Activated T-helper 1 cell treated with anti-CD3 and anti-CD28 coated beads, Interleukin-12 subunit alpha, Interleukin-12 subunit beta, Interleukin-2, Interleukin-4 antibody, amounts not matched to agents 30 ng/mL and 10 ng/mL and 1 ng/mL, durations not matched to agents 14 hours and 24 hours and 36 hours (primary cell): ENCODE results near the gene ZNF419. TPM values are rescaled to one million over a fixed set of nuclear protein-coding genes. Genes with fewer than 3 reads are reported as not detected.
A peak's percentile ranks its signal among the peaks of the same experiment; 100 is the strongest.
"Not testable (repeated sequence)": the region's sequence is repeated elsewhere in the genome, so short reads cannot be mapped to it uniquely, and the experiment has no call there.

ENCODE experiments used
- DNase-seq: peaks from one replicate; pipeline ENCODE4 v3.0.0; 2021; ENCODE audit warnings: low spot score
- H3K27ac Mint-ChIP-seq: one replicate; pipeline ENCODE4 v1.8.0; 2021; ENCODE audit warnings: mild to moderate bottlenecking, mixed read lengths
- H3K27me3 Mint-ChIP-seq: one replicate; pipeline ENCODE4 v1.8.0; 2022; ENCODE audit warnings: mild to moderate bottlenecking, moderate library complexity, mixed read lengths; ENCODE audit not compliant: insufficient read depth
- H3K36me3 Mint-ChIP-seq: one replicate; pipeline ENCODE4 v1.8.0; 2021; ENCODE audit warnings: low read depth, mixed read lengths
- H3K4me1 Mint-ChIP-seq: one replicate; pipeline ENCODE4 v1.8.0; 2021; ENCODE audit warnings: low read depth, mixed read lengths
- H3K4me3 Mint-ChIP-seq: one replicate; pipeline ENCODE4 v1.8.0; 2021; ENCODE audit warnings: mild to moderate bottlenecking, moderate library complexity, mixed read lengths
- H3K9me3 Mint-ChIP-seq: one replicate; pipeline ENCODE4 v1.8.0; 2021; ENCODE audit warnings: mixed read lengths
- intact Hi-C: fragments of 100-400 bp; cut with micrococcal nuclease; formaldehyde crosslinking; loops from one replicate; pipeline ENCODE4 v1.15.1; 2024
- total RNA-seq: library from RNA; stranded (reverse); gene quantifications from 2 replicates; pipeline ENCODE4 v1.2.3, GENCODE V29; 2022

Gene ZNF419
- total RNA-seq, 1 donor from 2014 or later: 5.1 TPM

GRCh38 chr19:57499332-57499679 is 11.8 kb downstream of the ZNF419 start:
- Mint-ChIP-seq H3K9me3 (peaks cover 68% of the 10 kb centered on the region), H3K36me3 (peaks cover 44% of the 10 kb centered on the region), H3K4me3 (peak overlapping the region; percentile 81), H3K27ac (peak overlapping the region; percentile 87), H3K4me1 (peaks cover 22% of the 10 kb centered on the region)
- intact Hi-C loops: loop anchor here (1.0 to 2.0 kb wide), 10 partner anchors 12 to 941 kb away; partner anchors contain the start of genes ZNF132, ZNF17, ZNF419 and ZNF460
- not testable (repeated sequence) for DNase-seq, H3K27me3 Mint-ChIP-seq

- Mint-ChIP-seq H3K4me3 (peak within 1 kb of the TSS; percentile 81), H3K27ac (peak within 1 kb of the TSS; percentile 87), H3K9me3 (peaks cover 63% of the 10 kb centered on the region), H3K4me1 (peaks cover 22% of the 10 kb centered on the region), H3K36me3 (peaks cover 44% of the 10 kb centered on the region)
- H3K27me3 Mint-ChIP-seq: not testable (repeated sequence)
- DNase-seq: peak; percentile 93
- intact Hi-C loops: loop anchor here (1.0 to 2.0 kb wide), 10 partner anchors 13 to 940 kb away; partner anchors contain the start of genes ZNF132, ZNF17, ZNF419 and ZNF460
Measured at GRCh38 chr19:57499680-57500395, 12.3 kb downstream of the ZNF419 start, which contains the start of gene ZNF773. Gene ZNF773 (plus strand): TSS chr19:57499938. CDS start chr19:57500081, 143 bp downstream.

- Mint-ChIP-seq H3K9me3 (peaks cover 62% of the 10 kb centered on the region), H3K36me3 (peaks cover 46% of the 10 kb centered on the region), H3K27ac (peak overlapping the region; percentile 44), H3K4me3 (peak overlapping the region; percentile 81), H3K4me1 (peaks cover 22% of the 10 kb centered on the region)
- H3K27me3 Mint-ChIP-seq, intact Hi-C loops, DNase-seq: not testable (repeated sequence)
Measured at GRCh38 chr19:57500400-57500799, 12.8 kb downstream of the ZNF419 start.

GRCh38 chr19:57506163-57506562 is 18.6 kb downstream of the ZNF419 start:
- no peak overlapping the region for H3K4me3 Mint-ChIP-seq
- H3K27me3 Mint-ChIP-seq: no peaks in the 10 kb centered on the region
- peaks cover 7% of the 10 kb centered on the region for H3K4me1 Mint-ChIP-seq
- H3K36me3 Mint-ChIP-seq: peaks cover 69% of the 10 kb centered on the region
- no peak overlapping the region for H3K27ac Mint-ChIP-seq
- H3K9me3 Mint-ChIP-seq: peaks cover 73% of the 10 kb centered on the region
- intact Hi-C loops: no loop called here
- DNase-seq: no peak

GRCh38 chr19:57511484-57511883 is 23.9 kb downstream of the ZNF419 start:
- Mint-ChIP-seq H3K4me3 (no peak overlapping the region), H3K27me3 (no peaks in the 10 kb centered on the region), H3K36me3 (peaks cover 57% of the 10 kb centered on the region), H3K27ac (no peak overlapping the region), H3K4me1 (no peaks in the 10 kb centered on the region), H3K9me3 (peaks cover 67% of the 10 kb centered on the region)
- intact Hi-C loops: no loop called here
- no peak for DNase-seq

GRCh38 chr19:57512845-57513244 is 25.3 kb downstream of the ZNF419 start:
- H3K36me3 Mint-ChIP-seq: peaks cover 46% of the 10 kb centered on the region

GRCh38 chr19:57515255-57515654 is 27.7 kb downstream of the ZNF419 start:
- H3K4me1 Mint-ChIP-seq: no peaks in the 10 kb centered on the region
- no peaks in the 10 kb centered on the region for H3K27me3 Mint-ChIP-seq
- peaks cover 35% of the 10 kb centered on the region for H3K36me3 Mint-ChIP-seq
- H3K27ac Mint-ChIP-seq: no peak overlapping the region
- intact Hi-C loops: no loop called here
- H3K9me3 Mint-ChIP-seq: peaks cover 60% of the 10 kb centered on the region
- no peak overlapping the region for H3K4me3 Mint-ChIP-seq
- DNase-seq: no peak

More at GRCh38 chr19:57512845-57513244, 25.3 kb downstream of the ZNF419 start:
- Mint-ChIP-seq H3K27ac (no peak overlapping the region), H3K9me3 (peaks cover 66% of the 10 kb centered on the region), H3K27me3 (no peaks in the 10 kb centered on the region), H3K4me1 (no peaks in the 10 kb centered on the region), H3K4me3 (no peak overlapping the region)
- intact Hi-C loops: no loop called here
- no peak for DNase-seq

- H3K4me1 Mint-ChIP-seq, H3K4me3 Mint-ChIP-seq, H3K27ac Mint-ChIP-seq, intact Hi-C loops, H3K27me3 Mint-ChIP-seq, DNase-seq: not testable (repeated sequence)
- Mint-ChIP-seq H3K9me3 (peaks cover 58% of the 10 kb centered on the region), H3K36me3 (peaks cover 25% of the 10 kb centered on the region)
Measured at GRCh38 chr19:57518021-57518420, 30.5 kb downstream of the ZNF419 start.

- intact Hi-C loops: loop anchor here (1.0 to 5.0 kb wide), 11 partner anchors 28 to 778 kb away; partner anchors contain the start of genes ERVK3-1, ZNF17, ZNF304 and ZNF416
- peaks cover 2% of the 10 kb centered on the region for H3K27me3 Mint-ChIP-seq
- H3K36me3 Mint-ChIP-seq: peaks cover 22% of the 10 kb centered on the region
- peak within 1 kb of the TSS; percentile 76 for H3K27ac Mint-ChIP-seq
- H3K4me1 Mint-ChIP-seq: peaks cover 20% of the 10 kb centered on the region
- peak; percentile 85 for DNase-seq
- H3K9me3 Mint-ChIP-seq: peaks cover 73% of the 10 kb centered on the region
- peak within 1 kb of the TSS; percentile 93 for H3K4me3 Mint-ChIP-seq
Measured at GRCh38 chr19:57527136-57527881, 39.8 kb downstream of the ZNF419 start, which contains the start of gene ZNF549. Gene ZNF549 (plus strand): TSS chr19:57527356. CDS start chr19:57527574, 218 bp downstream.

GRCh38 chr19:57537953-57538547 is 50.5 kb downstream of the ZNF419 start:
- H3K36me3 Mint-ChIP-seq: peaks cover 83% of the 10 kb centered on the region

More at GRCh38 chr19:57537953-57538547, 50.5 kb downstream of the ZNF419 start:
- Mint-ChIP-seq H3K27me3 (no peaks in the 10 kb centered on the region), H3K9me3 (peaks cover 94% of the 10 kb centered on the region), H3K4me1 (no peaks in the 10 kb centered on the region), H3K4me3 (no peak overlapping the region), H3K27ac (no peak overlapping the region)
- intact Hi-C loops: no loop called here
- no peak for DNase-seq
